AG08395 (cell line): Measurements from ENCODE around the gene FAM3D.
"Not testable (repeated sequence)": the region's sequence is repeated elsewhere in the genome, so short reads cannot be mapped to it uniquely, and the experiment has no call there.

ENCODE experiments used
- DNase-seq: peaks from one replicate; pipeline ENCODE4 v3.0.0; 2012; ENCODE audit warnings: mixed read lengths, low spot score

The FAM3D gene, protein sequence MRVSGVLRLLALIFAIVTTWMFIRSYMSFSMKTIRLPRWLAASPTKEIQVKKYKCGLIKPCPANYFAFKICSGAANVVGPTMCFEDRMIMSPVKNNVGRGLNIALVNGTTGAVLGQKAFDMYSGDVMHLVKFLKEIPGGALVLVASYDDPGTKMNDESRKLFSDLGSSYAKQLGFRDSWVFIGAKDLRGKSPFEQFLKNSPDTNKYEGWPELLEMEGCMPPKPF

DNA sequence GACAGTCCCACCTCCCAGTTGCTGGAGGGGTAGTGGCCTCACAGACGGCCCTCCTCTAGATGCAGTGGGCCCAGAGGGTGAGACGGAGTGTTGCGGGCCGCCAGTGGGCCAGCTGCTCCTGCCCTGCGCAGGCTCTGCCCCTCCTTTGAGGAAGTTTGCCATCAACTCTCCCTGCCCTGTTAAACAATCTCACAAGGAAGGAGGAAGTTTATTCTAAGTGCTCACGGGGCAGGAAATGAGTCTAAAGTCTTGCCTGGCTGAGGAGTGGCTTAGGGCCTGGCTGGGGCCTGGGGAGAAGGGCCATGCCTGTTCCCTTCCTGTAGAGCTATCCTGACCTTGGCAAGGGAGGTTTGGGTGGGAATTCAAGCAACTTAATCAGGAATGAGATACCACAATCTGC, at the start of gene FAM3D:
Gene FAM3D (minus strand): TSS at position 92 of the 400 bp plus-strand sequence. CDS start 11,211 bp downstream, outside the sequence.
- no peak for DNase-seq

DNA sequence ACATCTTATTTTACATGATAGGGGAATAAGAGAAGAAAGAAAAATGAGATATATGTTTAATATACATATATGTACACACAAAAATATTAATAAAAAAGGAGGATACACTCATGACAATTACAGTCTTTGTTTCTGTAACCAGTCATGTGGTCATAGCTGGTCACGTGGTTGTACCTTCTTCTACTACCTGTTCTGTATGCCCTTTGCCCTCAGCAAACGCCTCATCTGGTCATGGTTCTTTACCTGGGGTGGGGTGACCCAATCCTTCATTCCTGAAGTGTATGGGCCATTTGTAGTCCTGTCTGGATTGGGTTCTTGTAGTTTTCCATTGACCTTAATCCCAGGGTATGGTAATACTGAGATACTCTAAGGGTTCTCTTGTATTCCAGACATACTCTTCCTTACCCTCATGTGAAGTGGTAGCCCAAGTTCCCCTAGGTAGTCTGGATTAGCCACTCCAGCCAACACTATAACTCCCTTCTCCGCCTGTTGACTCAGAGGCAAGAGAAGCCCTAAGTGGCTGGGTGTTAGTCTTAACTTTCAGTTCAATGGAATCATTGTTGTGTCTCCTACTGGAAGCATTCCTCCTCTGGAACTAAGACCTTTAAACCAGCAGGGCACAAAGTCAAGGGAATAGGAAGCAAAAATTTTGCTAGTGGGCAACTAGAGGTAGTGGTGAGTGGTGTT, 47.3 kb upstream of the FAM3D start:
- DNase-seq, result no peak

DNA sequence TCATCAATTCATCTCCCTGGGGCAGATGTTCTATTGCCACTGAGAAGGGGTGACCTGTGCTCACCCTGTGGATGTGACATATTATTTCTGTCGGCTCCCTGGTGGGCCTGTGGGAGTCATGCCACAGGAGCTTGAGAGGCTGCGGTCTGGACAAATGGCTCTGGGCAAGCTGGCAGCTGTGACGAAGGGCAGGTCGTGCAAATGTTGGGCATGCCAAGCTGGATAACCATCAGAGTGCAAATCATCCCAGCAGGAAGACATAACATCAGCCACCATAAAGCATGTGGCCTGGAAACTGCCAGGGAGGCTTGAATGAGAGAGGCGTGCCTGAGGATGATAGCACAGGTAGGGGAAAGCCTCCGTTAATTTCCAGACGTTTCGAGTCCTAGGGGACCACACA, 45.3 kb upstream of the FAM3D start:
- no peak for DNase-seq

DNA sequence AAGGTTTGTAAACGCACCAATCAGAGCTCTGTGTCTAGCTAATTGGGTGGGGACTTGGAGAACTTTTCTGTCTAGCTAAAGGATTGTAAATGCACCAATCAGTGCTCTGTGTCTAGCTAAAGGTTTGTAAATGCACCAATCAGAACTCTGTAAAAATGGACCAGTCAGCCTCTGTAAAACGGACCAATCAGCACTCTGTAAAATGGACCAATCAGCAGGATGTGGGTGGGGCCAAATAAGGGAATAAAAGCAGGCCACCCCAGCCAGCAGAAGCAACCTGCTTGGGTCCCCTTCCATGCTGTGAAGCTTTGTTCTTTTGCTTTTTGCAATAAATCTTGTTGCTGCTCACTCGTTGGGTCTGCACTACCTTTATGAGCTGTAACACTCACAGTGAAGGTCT, 42.4 kb upstream of the FAM3D start:
- not testable (repeated sequence) for DNase-seq

DNA sequence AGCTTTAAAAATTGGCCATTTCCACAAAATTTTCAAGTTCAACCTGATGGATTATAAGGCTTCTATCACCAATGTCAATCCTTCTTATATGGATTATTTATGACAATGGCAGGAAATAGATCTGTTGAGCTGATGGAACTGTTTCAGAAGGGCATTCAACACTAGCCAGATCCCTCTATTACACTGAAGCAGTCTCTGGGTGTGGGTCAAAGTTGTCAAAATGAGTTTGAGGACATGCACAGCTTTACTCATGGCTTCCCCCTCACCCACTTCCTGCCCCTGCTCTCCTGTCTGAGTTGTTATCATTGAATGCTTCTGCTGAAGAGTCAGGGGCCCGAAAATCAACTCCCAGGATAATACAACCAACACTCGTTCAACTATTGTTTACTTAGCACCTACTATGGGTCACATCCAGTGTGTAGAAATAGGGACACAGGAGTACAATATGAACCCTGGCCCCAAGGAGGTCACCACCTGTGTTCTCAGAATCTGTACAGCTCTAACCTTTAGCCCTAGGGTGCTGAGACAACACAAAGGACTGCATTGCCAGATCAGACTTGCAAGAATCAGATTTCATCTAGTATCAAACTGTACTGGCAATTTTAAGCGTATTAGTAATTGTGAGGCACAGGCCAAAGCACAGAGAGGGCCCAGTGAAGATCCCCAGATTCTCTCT, 41.7 kb upstream of the FAM3D start:
- no peak for DNase-seq

DNA sequence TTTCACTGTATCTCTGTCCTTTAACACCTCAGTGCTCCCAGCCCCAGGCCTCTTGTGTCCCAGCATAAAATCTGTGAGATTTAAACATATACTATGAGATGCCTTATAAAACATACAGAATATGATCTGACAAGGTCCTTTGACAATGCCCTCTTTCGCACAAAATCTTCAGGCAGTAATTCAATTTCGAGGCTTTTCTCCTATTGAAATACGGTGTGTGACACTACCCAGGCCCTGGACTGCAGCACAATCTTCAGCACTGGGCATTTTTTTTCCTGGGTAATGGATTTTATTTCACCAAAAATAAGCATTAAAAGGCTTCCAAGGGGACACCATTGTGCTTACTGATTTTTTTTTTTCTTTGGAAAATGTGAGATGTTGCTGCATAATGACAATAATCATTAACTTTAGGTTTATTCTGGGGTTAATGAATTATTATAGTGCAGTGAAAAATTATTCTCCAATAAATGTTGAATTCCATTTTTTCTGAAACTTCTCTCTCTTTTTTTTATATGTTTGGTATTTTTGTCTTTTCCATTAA, 40.9 kb upstream of the FAM3D start:
- no peak for DNase-seq

DNA sequence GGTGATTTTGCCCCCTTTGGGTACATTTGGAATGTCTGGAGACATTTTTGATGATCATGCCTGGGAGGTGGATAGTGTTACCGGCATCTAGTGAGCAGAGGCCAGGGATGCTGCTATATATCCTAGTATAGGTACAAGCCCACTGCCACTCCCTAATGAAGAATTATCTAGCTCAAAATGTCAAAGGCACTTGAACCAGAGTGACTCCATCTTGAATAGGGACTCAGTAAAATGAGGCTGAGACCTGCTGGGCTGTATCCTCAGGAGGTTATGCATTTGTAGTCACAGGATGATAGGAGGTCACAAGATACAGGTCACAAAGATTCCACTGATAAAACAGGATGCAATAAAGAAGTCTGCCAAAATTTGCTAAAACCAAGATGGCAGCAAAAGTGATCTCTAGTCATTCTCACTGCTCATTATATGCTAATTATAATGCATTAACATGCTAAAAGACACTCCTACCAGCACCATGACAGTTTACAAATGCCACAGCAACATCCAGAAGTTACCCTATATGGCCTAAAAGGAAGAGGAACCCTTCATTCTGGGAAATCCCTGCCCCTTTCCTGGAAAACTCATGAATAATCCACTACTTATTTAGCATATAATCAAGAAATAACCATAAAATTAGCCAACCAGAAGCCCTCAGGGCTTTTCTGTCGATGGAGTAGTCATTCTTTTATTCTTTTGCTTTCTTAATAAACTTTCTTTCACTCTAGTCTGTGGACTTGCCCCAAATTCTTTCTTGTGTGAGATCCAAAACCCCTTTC, 40.0 kb upstream of the FAM3D start:
- no peak for DNase-seq

DNA sequence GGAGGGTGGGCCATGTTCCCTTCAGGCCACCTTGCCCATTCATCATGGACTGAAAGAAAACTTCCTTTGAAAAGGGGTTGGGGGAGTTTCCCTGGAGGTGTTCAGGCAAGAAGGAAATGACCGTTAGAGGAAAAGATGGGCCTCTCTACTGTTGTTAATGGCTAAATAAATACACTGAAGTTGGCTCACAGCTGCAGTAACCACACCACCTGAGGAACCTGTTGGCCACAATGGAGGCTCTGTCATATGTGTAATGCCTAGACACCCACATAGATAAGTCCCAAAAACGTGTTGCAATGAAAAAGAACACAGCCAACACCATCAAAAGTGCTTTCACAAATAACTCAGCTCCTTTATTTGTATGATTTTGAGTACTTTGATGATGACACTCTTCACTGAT, 38.2 kb upstream of the FAM3D start:
- no peak for DNase-seq

DNA sequence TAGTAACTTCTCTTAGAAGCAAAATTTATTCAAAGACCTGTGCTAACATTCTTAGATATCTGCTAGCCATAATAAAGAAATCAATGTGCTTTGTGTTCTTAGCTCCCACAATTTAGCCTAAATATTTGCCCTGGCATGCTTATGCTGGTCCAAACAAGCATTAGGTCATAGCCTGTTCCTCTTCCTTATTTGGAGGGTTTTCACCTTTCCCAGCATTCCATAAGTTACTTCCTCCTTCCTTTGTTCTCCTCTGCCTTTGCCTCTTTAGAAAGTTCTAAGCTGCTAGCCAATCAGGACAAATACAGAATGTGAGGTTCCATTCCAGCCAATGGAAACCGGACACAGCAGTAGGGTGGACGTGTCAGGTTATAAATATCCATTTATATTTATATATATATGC, 37.7 kb upstream of the FAM3D start:
- not testable (repeated sequence) for DNase-seq

DNA sequence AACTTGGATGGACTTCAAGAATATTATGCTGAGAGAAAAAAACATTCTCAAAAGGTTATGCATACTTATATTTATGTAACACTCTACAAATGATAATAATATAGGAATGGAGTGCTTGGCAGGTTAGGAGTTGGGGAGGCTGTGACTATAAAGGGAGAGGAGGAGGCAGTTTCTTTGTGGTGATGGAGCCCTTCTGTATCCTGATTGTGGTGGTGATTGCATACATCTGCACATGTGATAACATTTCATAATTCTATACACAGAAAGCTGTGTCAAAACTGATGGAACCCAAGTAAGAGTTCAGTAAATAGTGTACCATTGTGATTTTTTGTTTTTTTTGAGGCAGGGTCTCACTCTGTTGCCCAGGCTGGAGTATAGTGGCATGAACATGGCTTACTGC, 31.7 kb upstream of the FAM3D start:
- no peak for DNase-seq

DNA sequence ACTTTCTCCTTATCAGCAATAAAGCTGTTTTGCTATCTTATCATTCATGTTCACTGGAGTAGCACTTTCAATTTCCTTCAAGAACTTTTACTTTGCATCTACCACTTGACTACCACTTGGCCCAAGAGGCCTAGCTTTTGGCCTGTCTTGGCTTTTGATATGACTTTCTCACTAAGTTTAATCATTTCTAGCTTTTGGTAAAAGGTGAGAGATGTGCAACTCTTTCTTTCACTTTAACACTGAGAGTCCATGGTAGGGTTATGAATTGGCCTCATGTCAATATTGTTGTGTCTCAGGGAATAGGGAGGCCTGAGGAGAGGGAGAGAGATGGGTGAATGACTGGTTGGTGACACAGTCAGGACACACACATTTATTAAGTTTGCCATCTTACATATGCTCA, 31.0 kb upstream of the FAM3D start:
- DNase-seq, result no peak

DNA sequence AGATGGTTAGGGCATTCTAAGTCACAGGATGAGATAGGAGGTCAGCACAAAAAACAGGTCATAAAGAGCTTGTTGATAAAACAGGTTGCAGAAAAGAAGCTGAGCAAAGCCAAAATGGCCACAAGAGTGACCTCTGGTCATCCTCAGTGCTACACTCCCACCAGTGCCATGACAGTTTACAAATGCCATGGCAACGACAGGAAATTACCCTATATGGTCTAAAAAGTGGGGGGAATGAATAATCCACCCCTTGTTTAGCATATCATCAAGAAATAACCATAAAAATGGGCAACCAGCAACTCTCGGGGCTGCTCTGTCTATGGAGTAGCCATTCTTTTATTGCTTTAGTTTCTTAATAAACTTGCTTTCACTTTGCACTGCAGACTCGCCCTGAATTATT, 30.2 kb upstream of the FAM3D start:
- not testable (repeated sequence) for DNase-seq

DNA sequence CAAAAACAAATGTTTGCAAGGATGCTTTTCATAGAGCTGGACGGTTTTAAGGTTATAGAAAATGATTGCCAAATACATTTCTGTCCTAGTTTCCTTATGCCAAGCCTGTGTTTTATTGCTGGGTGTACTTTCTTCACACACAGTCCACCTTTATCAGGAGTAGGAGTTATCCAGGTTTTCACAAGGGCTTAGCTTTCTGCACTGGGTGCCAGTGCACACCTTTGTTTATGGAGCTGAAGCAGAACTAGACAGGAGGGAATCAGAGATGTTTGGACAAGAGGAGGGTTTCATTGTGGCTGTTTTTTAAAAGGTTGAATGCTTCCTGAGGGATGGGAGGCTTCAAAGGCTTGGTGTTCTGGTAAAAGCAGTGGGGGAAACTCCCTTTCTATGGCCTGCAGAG, 29.5 kb upstream of the FAM3D start:
- DNase-seq, result no peak

DNA sequence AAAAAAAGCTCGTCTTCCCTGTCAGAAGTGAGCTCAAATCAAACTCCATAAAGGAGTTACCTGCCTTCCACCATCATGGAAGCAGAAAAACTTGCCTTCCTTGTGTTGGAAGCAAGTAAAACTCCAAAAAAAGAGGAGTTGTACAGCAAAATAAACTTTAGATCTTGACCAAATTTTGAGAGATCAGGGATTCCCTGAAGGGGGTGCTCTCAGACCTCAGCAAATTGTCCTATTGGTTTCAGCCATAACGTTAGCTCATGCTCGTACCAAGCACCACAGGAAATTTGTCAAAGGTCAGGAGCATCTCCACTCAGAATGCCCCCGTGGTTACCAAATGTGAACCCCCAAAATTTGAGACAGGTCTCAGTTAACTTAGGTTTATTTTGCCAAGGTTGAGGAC, 28.7 kb upstream of the FAM3D start:
- DNase-seq, result not testable (repeated sequence)

DNA sequence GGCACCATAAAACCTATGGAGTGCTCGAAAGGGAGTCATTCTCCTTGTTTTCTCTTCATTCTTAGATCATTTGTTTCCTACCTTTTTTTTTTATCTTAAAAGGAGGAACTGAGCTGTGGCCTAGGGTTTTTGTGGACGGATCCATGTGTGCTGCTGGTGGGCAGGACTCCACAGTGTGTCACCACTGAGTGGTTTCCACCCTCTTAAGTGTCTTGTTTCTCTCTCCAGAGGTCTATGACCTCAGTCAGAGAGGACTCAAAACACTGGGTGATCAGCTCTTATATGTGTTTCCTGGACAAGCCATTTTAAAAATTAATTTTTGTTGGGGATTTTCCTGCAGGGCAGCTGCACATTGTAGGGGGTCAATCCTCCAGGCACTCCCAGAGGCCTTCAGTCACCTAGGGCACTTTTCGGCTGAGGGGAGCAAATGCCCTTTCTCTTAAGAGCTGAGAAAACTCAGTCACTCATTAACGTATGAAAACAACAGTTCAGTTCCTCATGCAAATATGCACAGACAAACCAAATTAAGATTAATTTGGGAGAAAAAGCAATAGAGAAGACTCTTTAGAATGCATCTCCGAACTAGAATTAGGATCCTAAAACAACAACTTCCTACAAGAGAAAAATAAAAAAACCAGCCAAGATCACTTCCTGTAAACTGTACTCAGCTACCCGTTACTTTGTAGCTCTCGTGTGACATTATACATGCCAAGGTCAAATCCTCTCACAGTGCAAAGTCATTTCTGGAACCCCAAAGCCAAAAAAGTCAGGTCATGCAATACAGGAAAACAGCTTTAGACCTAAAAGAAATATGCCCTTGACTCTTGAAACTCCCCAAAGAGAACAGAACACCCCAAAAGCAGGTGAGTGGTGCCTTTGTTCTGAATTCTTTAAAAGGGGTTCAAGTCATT, 27.6 kb upstream of the FAM3D start:
- no peak for DNase-seq

DNA sequence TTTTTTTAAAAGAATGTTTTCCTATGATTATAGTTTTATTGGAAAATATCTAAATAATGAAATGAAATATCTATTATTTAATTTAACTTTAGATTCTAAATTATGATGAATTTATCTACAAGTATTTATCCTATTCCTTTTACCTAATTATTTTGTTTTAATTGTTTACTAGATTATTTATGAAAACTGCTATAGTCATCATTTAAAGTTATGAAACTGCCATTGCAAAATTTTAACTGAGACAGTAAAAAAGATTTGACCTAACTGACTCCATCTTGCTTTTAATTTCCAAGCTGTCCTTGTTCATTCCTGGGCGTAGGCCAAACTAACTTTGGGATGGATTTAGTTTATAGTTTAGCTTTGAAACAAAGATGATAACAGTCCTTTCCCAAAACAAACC, 25.9 kb upstream of the FAM3D start:
- DNase-seq, result no peak

DNA sequence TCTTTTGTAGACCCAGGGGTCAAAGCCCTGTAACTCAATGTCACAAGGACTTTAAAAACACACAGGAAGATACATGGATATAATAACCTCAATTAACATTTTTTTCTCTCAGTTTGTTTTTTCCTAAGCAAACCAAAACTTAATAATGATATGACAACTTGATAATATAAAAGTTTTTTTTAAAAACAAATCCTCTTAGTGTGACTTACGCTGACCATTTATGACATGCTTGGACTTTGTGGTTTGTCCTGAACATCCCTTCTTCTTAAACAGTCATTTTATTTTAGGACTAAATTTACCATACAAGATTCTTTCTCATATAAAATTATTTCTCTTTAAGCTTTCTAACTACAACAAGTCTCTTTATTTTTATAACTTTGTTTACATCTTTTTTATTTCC, 25.4 kb upstream of the FAM3D start:
- no peak for DNase-seq

DNA sequence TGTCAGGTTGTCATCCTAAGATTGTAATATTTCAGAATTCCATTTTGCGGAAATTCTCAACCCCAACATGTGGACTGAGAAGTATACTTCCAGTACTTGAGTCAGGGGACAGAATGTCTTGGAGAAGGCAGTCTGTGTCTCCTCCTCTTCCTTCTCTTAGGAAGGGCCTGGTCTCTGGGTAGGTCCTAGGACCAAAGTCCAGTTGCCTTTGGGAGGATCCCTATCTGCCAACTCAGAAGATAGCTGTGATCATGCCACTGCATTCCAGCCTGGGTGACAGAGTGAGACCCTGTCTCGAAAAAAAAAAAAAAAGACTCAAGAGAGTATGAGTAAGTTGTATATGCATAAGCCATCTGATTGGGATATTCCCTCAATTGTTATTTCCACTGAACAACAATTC, 23.9 kb upstream of the FAM3D start:
- DNase-seq, result no peak

DNA sequence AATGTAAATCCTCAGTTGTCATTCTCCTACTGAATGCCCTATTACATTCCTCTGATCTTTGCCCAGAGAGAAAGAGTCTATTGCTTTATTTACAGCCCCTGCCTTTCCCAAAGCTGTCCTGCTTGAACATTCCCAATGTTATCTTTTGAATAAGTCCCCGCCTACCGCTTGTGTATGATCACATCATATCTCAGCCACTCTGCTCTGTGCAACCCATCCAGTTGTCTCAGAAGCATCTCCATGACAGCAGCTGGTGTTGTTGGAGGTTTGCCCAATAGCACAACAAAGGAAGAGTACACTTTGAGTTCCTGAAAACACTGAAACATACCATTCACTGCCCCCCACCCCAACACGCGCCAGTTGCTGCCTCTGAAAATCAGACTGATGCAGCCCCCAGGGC, 22.0 kb upstream of the FAM3D start:
- no peak for DNase-seq

DNA sequence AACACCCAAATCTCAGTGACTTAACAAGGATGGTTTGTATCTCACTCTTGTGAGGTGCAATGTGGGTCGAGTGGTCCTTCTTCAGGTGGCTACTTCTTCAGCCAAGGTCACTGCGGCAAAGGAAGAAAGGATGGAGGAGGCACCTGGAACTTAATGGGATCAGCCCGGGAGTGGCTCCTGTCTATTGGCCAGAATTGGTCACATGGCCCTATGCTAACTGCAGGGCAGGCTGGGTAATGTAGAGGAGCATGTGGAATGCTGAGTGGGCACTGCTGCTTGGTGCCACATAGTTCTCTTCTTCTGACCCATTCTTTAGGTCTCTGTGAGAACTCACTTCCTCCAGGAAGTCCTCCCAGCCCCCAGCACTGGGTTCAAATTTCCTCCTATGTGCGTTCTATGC, 20.3 kb upstream of the FAM3D start:
- no peak for DNase-seq

DNA sequence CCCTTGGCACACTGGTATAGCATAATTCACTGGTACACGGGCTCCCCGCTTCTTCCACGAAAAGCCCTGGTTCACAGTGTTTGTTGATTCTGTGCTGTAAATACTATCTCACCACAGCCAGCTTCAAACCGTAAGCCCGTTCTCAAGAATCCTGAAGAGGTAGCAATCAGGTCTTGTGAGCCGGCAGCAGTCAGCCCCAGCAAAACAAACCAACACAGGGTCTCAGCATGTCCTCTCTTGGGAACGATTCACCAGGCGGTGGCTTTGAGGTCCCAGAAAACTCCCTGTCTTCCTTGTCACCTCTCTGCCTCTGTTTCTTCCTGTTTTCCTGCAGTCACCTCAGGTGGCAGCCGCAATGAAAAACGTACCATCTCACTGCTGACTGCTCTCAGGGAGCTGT, 19.1 kb upstream of the FAM3D start:
- DNase-seq, result no peak
